Neural progenitor cell (in vitro differentiated cells): ENCODE results near the gene PPFIA2.

ENCODE experiments used
- EZH2 ChIP-seq: fragments of 200-600 bp; sonication (generic); IDR thresholded peaks from 2 replicates; pipeline ENCODE4 v1.6.1; 2017; ENCODE audit warnings: antibody characterized with exemption, mild to moderate bottlenecking, moderate library complexity
- EZH2phosphoT487 ChIP-seq: fragments of 200-600 bp; sonication (generic); IDR thresholded peaks from 2 replicates; pipeline ENCODE4 v1.6.1; 2017; ENCODE audit warnings: antibody characterized with exemption
- TF ChIP-seq, protein P1 (sequence below): fragments of 200-600 bp; sonication (generic); IDR thresholded peaks from 2 replicates; pipeline ENCODE4 v1.5.1; 2017; ENCODE audit warnings: antibody characterized with exemption, mild to moderate bottlenecking

- TF ChIP-seq, protein P1, sequence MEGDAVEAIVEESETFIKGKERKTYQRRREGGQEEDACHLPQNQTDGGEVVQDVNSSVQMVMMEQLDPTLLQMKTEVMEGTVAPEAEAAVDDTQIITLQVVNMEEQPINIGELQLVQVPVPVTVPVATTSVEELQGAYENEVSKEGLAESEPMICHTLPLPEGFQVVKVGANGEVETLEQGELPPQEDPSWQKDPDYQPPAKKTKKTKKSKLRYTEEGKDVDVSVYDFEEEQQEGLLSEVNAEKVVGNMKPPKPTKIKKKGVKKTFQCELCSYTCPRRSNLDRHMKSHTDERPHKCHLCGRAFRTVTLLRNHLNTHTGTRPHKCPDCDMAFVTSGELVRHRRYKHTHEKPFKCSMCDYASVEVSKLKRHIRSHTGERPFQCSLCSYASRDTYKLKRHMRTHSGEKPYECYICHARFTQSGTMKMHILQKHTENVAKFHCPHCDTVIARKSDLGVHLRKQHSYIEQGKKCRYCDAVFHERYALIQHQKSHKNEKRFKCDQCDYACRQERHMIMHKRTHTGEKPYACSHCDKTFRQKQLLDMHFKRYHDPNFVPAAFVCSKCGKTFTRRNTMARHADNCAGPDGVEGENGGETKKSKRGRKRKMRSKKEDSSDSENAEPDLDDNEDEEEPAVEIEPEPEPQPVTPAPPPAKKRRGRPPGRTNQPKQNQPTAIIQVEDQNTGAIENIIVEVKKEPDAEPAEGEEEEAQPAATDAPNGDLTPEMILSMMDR: no peak
- no peak for TF ChIP-seq EZH2
- TF ChIP-seq EZH2phosphoT487: no peak
These were observed 475.0 kb downstream of the PPFIA2 start for GRCh38 chr12:81284137-81284536.
